Activated CD8-positive, alpha-beta memory T cell treated with anti-CD3 and anti-CD28 coated beads for 1 hour (primary cell): Measurements from ENCODE around the gene DTNA.
"Not testable (repeated sequence)": the region's sequence is repeated elsewhere in the genome, so short reads cannot be mapped to it uniquely, and the experiment has no call there.

ENCODE experiments used
- DNase-seq, 2 donors: peaks; one replicate each; pipeline ENCODE4 v3.0.0-alpha.2; 2020; ENCODE audit warnings: low read depth in 1 of 2; ENCODE audit errors: extremely low read depth in 1 of 2

Gene DTNA

DNA sequence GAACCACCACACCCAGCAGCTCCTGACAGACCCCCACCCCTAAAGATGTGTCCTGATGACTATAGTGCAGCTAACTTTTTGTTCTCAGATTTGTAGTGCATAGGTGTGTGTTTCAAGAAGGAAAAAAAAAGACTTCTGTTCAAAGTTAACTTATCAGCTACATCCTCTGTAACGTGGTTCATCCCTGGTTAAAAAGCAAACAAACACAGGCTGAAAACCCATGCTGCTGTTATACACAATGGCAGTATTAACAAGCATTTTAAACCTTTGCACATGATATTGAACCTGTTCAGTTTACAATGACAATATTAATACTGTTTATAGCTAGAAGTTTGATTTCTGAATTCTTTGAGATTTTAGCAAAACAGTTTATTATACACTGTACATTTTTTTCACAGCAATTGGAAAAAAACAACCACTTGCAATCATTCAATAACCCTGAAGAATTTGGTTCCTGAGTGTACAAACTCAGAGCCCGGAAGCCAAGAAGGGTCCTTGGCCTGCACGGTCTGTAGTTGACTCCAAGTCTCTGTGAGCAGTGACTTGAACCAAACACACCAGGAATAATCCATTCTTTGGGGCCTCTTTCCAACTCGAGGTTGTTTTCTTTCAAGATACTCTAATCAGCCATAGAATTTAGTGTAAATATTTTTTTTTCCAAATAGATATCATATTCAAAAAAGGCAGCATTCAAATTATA is 177.9 kb downstream of the DTNA start:
- DNase-seq = no peak

DNA sequence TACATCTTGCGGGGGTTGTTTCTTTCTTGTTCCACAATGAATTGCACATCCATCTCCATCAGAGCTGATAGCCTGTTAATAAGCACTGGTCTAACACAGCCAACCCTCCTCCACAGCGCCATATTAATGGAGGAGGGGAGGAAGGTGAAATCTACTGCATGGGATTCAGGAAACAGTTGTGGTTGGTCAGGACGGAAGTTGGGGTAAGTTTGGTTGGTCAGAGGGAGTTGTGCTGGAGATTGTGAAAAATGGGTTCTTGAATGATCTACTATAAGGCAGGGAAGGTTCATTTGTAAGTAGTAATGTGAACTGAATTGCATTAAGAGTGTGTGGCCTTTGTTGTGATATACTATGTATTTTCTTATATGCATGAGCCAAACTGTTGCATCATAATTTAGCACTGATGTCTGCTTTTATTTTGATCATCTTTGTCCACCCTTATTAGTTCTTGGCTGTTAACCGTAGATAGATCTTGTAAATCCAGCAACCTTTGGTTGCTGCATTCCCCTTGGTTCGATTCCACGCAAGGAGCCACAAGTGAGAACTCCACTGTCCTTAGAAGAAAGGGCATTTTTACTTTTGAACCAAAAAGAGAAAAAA is 180.5 kb downstream of the DTNA start:
- DNase-seq = no peak

DNA sequence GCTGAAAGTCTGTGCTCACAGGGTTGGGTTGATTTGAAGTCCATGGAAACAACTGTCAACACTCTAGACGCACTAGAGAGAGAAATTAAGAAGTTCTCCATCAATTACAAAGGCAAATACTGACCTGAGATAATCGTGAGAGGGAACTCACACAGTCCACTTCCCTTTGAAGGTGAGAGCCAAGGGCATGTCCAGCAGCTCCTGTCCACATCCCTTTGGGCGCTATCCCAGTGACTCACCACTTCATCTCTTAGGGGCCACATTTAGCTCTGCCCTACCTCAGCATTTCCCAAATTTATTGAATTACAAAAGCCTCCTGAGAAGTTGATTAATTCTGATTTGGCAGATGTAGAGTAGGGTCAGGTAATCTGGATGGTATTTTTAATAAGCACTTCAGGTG is 182.3 kb downstream of the DTNA start:
- no peak for DNase-seq

DNA sequence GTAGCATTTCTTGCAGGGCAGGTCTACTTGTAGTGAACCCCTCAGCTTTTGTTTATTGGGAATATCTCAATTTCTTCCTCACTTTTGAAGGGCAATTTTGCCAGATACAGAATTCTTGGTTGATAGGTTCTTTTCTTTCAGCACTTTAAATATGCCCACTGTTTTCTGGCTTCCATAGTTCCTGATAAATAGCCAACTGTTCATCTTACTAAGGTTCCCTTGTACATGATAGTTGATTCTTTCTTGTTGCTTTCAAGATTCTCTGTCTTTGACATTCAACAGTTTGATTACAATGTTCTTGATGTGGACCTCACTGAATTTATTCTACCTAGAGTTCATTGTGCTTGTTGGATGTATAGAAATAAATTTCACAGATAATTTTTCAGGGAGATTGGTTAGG is 183.1 kb downstream of the DTNA start:
- DNase-seq = no peak

DNA sequence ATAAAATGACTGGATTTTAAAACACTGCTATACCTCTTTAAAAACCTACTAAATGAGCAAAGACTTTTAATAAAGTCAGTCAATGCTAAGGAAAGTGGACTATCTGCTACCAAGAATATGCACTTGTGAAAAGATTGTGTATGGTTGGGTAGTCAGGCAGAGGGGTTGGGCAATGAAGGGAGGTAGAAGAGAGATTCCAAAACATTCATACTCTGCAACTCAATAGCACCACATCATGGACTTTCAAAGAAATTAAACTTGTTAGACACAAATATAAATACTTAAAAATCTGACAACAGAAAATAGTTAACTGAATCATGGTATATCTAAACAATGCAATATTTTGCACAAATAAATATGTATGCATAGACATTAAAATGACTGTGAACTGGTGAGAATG is 191.2 kb downstream of the DTNA start:
- no peak for DNase-seq

DNA sequence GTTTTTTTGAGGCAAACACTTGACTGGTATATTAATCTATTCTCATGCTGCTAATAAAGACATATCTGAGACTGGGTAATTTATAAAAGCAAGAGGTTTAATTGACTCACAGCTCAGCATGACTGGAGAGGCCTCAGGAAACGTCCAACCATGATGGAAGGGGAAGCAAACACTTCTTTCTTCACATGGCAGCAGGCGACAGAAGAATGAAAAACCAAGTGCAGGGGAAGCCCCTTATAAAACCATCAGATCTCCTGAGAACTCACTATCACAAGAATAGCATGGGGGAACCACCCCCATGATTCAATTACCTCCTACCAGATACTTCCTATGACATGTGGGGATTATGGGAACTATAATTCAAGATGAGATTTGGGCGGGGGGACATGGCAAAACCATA is 194.9 kb downstream of the DTNA start:
- DNase-seq = no peak

DNA sequence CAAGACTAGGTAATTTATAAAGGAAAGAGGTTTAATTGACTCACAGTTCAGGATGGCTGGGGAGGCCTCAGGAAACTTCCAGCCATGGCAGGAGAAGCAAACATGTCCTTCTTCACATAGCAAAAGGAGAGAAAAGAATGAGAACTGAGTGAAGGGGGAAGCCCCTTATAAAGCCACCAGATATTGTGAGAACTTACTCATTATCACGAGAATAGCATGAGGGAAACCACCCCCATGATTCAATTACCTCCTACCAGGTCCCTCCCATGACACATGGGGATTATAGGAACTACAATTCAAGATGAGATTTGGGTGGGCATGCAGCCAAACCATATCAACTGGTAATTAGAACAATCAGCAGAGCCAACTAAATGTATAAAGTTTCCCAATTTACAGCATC is 196.9 kb downstream of the DTNA start:
- not testable (repeated sequence) for DNase-seq

DNA sequence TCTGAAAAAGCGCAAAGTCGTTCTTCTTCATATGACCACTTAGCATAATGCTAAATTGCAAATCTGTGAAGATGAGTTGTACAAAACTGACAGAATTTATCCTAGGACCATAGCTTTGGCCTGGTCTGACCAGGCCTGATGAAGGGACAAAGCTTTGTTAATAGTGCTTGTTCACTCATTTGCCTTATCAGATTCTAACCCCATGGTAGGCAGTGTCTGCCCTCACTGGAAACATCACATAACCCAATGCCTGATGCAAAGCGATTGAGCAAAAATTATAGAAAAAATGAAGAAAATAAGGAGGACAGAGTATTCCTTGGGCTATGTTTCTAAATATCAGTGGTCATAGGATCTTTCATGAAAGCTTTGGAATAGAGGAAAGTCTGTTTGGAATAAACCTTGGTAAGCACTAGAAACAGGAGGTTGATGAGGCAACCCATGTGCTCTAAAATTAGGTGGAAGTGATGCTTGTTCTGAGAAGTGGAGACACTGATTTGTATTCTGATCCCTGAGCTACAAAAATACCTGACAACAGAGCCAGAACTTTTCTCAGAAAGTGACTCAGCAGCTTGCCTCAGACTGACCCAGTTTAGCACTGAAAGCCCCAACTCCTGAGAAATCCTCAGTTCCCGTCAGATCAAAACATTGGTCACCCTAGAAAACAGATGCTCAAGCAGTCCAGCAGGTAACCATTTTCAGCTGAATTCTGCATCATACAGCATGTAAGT is 199.7 kb downstream of the DTNA start:
- no peak for DNase-seq

DNA sequence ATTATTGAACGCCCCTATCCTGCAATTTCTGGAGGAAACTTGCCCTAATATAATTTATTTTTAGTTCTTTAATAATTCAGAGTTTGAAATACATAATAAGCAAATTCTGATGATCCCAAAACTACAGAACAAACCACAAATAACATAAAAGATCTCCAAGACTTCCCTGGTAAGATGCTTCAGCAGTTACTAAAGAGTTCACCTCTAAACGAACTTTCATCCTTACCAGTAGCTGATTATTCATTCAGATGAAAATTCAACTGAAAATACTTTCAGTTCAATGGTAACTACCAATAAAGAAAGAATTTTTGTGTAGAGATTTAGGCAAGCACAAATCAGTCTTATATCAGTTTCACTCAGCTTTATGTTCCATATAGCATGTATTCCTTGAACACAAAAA is 201.0 kb downstream of the DTNA start:
- DNase-seq = no peak

DNA sequence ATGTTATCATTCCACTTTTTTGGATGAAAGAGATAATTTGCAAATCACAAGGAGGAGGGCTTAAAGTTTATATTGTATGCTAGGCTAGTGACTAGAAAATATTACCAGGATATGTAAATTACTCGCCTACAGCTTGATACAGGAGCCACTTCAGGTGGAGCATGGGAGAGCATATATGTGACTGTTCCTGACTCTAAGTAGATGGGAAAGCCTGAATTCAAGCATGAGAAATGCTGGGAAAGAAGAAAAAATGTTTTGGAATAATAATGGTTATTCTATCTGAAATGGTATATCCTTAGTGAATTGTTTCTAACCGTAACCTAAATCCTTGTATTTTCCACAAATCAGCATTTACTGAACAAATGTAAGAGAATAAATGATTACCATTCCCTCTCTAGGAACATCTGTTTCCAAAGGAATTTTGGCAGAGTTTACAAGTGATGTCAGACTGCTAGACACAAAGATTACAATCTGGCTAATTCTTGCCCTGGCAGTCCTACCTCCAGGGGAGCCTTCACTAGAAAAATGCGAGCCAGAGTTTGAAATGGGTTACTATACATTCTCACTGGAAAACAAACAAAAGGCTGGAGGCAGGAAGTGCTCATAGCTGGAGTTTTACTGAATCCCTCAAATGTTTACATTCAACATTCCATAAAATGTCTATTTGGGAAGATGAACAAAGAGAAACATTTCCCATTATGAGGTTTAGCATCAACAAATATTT is 201.7 kb downstream of the DTNA start:
- DNase-seq = no peak

DNA sequence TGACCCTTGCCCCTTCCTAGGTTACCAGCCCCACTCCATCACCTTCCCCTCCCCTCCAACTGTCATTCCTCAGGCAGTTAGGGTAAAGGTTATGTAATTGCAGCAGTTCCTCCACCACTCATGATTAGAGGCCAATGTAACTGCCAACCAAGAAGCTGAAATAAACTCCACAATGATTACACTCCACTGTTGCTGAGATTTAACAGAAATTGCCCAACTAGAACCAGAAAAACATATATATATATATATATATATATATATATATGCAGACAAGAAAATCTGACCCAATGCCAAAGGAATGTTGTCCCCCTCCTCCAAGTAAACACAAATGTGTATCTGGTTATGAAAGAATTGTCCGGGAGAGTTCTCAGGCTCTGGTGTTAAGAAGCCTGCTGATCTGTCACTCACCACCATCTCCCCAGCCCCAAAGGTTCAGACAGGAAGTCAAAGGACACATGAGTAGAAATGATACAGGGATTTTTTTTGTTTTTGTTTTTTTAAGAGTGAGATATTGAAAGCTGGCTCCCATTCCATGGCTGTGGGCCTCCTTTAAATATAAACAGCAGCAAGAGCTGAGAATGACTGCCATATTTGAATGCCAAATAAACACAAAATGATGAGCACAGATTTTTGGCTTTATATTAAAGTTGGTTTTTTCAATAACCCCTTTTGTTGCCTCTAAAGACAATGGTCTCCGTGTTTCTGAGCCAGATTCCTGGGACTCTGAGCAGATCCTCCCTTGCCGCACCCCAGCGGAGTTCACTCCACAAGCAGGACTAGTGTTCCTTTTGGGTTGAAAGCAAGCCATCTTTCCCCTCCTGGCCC is 204.0 kb downstream of the DTNA start:
- DNase-seq = no peak

DNA sequence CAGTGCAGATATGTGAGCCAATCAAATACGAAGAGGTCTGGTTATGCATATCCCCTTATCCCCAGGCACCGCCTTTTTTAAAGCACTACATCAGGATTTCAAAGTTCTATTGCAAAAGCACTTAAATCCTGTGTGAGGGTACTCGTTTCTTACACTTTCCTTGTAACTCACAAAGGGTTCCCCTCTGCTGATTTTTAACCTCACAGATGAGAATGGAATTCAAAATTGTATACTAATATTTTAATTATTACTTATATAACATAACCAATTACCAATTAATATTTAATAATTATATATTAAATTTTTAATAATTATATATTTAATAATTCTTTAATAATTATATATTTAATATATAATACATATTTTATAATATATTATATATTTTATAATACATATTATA is 204.9 kb downstream of the DTNA start:
- DNase-seq = no peak

DNA sequence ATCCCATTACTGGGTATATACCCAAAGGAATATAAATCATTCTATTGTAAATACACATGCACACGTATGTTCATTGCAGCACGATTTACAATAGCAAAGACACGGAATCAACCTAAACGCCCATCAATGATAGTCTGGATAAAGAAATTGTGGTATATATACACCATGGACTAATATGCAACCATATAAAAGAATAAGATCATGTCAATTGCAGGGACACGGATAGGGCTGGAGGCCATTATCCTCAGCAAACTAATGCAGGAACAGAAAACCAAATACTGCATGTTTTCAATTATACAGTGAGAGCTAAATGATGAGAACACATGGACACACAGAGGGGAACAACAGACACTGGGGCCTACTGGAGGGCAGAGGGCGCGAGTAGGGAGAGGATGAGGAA is 206.4 kb downstream of the DTNA start:
- not testable (repeated sequence) for DNase-seq

DNA sequence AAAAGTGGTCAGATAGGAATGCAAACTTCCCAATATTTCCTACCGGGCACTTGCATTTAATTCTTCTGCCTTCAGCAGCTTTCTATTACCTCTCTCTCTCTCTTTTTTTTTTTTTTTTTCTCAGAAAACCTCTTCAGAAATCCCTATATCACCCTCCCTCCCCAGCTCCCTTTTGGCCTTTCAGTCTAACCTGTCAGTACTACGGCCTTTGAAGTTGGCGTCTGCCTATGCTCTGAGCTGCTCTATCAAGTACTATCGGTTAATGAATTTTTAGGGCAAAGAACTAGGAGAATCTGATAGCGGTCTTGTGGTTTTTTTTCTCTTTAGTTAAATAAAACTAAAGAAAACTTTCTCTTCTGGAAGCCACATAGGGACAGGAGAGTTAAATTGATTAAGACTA is 208.8 kb downstream of the DTNA start:
- no peak for DNase-seq

DNA sequence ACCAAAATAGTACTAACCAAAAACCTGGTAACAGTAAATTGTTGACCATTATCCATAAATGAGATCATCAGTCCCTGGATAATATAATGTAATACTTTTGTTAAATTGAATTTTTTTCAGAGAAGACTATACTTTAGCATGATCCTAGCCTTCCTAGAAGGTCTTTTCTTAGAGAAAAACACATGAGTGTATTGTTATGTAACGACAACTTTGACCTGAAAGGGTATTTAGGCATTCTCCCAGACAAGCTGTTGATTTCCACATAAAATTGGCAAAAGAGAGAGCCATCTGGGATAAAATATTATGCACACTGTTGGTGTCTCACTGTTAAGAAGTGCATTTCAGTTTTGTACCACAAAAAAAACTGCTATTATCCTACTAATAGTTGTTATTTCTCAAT is 211.1 kb downstream of the DTNA start:
- DNase-seq = no peak

DNA sequence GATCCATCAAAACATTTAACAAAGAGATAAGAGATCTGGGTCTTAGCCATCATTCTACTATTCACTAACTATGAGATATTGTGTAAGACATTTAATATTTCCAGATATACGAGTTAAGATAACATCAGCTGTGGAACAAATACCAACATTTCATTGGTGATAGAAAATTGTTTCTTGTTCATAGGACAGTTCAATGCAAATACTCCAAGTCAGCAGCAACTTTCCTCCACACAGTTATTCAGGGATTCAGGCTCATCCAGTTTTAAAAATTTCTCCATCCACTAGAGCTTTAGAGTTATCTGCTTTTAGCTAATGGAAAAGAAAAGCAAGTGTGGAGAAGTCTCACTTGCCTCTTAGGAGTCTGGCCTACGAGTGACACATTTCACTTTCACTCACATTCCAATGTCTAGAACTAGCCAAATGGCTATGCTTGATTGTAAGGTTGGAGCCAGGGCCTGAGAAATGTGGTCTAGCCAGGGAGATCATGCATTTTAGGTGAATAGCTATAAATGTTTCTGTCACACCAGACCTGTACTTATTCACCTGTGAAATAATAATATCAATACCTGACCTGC is 211.8 kb downstream of the DTNA start:
- DNase-seq = no peak

DNA sequence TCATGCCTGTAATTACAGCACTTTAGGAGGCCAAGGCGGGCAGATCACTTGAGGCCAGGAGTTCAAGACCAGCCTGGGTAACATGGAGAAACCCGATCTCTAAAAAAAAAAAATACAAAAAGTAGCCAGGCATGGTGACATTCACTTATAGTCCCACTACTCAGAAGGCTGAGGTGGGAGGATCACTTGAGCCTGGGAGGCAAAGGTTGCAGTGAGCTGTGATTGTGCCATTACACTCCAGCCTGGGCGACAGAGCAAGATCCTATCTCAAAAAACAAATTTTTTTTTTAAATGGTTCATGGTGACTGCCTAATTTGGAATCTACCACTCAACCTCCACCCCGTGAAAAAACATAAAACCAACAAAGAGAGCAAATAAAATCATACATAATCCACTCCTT is 212.5 kb downstream of the DTNA start:
- not testable (repeated sequence) for DNase-seq

DNA sequence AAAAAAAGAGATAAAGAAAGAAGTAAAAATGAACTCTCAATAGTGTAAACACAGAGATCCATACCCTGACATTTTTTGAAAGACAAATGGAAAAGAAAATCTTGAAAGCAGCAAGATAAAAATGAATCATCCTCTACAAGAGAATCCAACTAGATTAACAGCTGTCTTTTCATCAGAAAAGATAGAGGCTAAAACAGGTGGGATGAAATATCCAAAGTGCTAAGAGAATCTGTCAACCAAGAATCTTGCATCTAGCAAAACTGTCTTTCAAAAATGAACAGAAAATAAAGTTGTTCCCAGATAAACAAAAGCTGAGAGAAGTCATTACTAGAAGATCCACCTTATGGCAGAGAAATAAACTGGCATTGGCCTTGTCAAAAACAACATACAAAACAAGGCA is 213.8 kb downstream of the DTNA start:
- DNase-seq = no peak

DNA sequence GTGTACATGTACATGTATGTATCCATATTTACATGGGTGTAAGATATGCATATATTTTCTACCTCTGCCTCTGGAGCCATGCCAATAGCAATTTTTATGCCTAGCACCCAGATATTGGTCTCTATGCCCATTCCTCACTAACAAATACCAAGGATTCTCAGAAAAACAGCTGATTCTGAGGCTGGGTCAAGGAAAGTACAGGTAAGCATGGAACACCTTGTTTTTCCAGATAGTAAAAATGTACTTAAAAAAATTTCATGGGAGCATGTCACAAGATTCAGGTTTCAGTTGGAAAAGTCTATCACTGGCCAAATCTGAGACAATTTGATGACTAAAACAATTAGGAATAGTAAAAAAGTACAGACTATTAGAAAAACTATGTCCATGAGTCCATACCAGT is 216.6 kb downstream of the DTNA start:
- DNase-seq = no peak

DNA sequence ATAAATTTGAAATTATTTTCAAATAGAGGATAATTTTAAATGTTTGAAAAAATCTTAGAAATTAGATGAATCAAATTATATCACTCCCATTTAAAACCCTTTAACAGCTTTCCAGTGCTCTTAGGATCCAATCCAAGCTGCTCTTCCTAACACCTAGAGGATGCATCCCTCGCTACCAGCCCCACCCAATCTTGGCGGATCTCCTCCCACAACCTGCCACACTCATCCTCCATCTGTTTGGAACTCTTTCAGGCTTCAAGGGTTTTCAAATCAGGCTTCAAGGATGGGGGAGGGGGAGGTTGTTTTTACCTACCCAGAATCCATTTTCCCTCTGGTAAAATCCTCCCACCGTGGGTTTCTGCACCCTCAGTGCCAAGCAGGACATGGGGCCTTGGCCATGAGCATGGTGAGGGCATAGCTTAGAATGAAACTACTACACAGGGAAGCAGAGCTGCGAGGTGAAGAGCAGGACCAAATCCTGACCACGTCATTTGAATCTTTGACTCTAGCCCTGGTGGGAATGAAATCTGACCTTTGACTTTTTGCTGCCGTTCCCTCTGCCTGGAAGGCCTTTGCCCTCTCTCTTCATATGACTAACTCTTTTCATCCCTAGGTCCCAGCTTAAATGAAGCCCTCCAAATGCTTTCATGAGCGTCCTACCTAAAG is 218.1 kb downstream of the DTNA start:
- no peak for DNase-seq
